K562 (cell line): ENCODE results near the gene WBP1. TPM values are rescaled to one million over a fixed set of nuclear protein-coding genes. Genes with fewer than 3 reads are reported as not detected.

ENCODE experiments used
- ATAC-seq: fragments of 200-7000 bp; cut with Tn5 transposase; 3 replicates; pipeline ENCODE4 v1.9.1; 2020; ENCODE audit warnings: moderate library complexity
- BruUV-seq: library from RNA; stranded (reverse); fragments of 400-500 nt; replicated peaks from 2 replicates; lab custom pipeline; 2021; lab: Mats Ljungman, UMichigan
- CTCF ChIA-PET: fragments of 300-600 bp; formaldehyde crosslinking; extraction: SDS; loops from one replicate; lab custom pipeline; 2021; ENCODE audit warnings: low intra/inter-chr PET ratio; lab: Yijun Ruan, JAX
- POLR2A ChIA-PET: fragments of 300-600, 350-650 bp; sonication (Branson Sonifier 250); formaldehyde crosslinking; extraction: SDS; loops from one replicate; lab custom pipeline; 2021; ENCODE audit warnings: antibody characterized with exemption, inconsistent platforms; lab: Yijun Ruan, JAX
- DNase-seq, 4 experiments: peaks; one replicate each; pipeline versions ENCODE4 v3.0.0 to v3.0.0-alpha.2; 2011 to 2018; ENCODE audit warnings: low spot score in 3 of 4, mixed read lengths in 3 of 4; ENCODE audit errors: extremely low read depth in 1 of 4
- FAIRE-seq: peaks from 2 replicates; lab custom pipeline; 2011; peaks lifted over from hg19 to GRCh38; lab: Jason Lieb, UNC
- H2AFZ ChIP-seq: 2 replicates; pipeline ENCODE4 v1.6.0; 2011; ENCODE audit warnings: low read depth, low read length, control low read depth, inconsistent platforms
- H3K27ac ChIP-seq: fragments of 200-600 bp; 3 replicates; pipeline ENCODE4 v1.8.0; 2011; ENCODE audit warnings: low read depth, mild to moderate bottlenecking, control low read depth, inconsistent platforms, low read length, moderate library complexity, mixed read lengths; ENCODE audit errors: extremely low read depth
- H3K27me3 ChIP-seq, 2 experiments: fragments of 300-600 bp in 1 of 2; 2 replicates in 1 of 2; 3 replicates in 1 of 2; pipeline versions ENCODE4 v1.6.0 to v1.8.0; 2011; ENCODE audit warnings: inconsistent platforms in 2 of 2, low read length in 2 of 2, mild to moderate bottlenecking in 1 of 2, mixed read lengths in 1 of 2, moderate library complexity in 1 of 2; ENCODE audit not compliant: control insufficient read depth in 2 of 2, insufficient read depth in 2 of 2
- H3K36me3 ChIP-seq: fragments of 300-600 bp; 3 replicates; pipeline ENCODE4 v1.8.0; 2011; ENCODE audit warnings: mild to moderate bottlenecking, low read length, inconsistent platforms; ENCODE audit not compliant: control insufficient read depth, insufficient read depth
- H3K4me1 ChIP-seq, 2 experiments: fragments of 200-600 bp in 1 of 2; replicated peaks in 1 of 2; 2 replicates in 1 of 2; 3 replicates in 1 of 2; pipeline versions ENCODE4 v1.5.1 to v1.8.0; 2011; ENCODE audit warnings: inconsistent platforms in 2 of 2, low read length in 2 of 2, mild to moderate bottlenecking in 1 of 2, mixed read lengths in 1 of 2, moderate library complexity in 1 of 2; ENCODE audit not compliant: control insufficient read depth in 2 of 2, insufficient read depth in 2 of 2
- H3K4me2 ChIP-seq: 2 replicates; pipeline ENCODE4 v1.6.1; 2011; ENCODE audit warnings: low read length, control low read depth, inconsistent platforms, mixed read lengths; ENCODE audit not compliant: insufficient read depth
- H3K4me3 ChIP-seq: fragments of 200-600 bp; sonication (generic), shearing (Covaris generic); 2 replicates; pipeline ENCODE4 v1.5.1; 2016; ENCODE audit warnings: control low read depth, inconsistent platforms
- H3K79me2 ChIP-seq: fragments of 200-600 bp; 3 replicates; pipeline ENCODE4 v1.8.0; 2011; ENCODE audit warnings: low read length, inconsistent platforms; ENCODE audit not compliant: control insufficient read depth, insufficient read depth
- H3K9ac ChIP-seq, 2 experiments: 2 replicates each; pipeline versions ENCODE4 v1.6.0 to v1.6.1; 2011; ENCODE audit warnings: low read depth in 2 of 2, low read length in 2 of 2, control low read depth in 1 of 2, inconsistent platforms in 1 of 2, mild to moderate bottlenecking in 1 of 2, mixed read lengths in 1 of 2; ENCODE audit not compliant: insufficient read depth in 1 of 2
- H3K9me1 ChIP-seq: one replicate; pipeline ENCODE4 v1.6.0; 2011; ENCODE audit warnings: inconsistent platforms, mild to moderate bottlenecking, low read length, moderate library complexity; ENCODE audit not compliant: control insufficient read depth, insufficient read depth
- H3K9me3 ChIP-seq: replicated peaks from 2 replicates; pipeline ENCODE4 v1.5.1; 2011; ENCODE audit warnings: low read depth, low read length, inconsistent platforms; ENCODE audit not compliant: control insufficient read depth, insufficient read depth
- H4K20me1 ChIP-seq: replicated peaks from 2 replicates; pipeline ENCODE4 v1.6.1; 2011; ENCODE audit warnings: low read length, inconsistent platforms, mixed read lengths; ENCODE audit not compliant: control insufficient read depth, insufficient read depth
- COPS2 ChIP-seq: fragments of 450-650 bp; conservative IDR thresholded peaks from 2 replicates; pipeline ENCODE4 v1.6.1; 2016; ENCODE audit warnings: mild to moderate bottlenecking, moderate library complexity
- FOXA3 ChIP-seq, 2 experiments: fragments of 450-650 bp in 1 of 2; sonication (generic) in 1 of 2; formaldehyde crosslinking; IDR thresholded peaks in 1 of 2; conservative IDR thresholded peaks in 1 of 2; 2 replicates each; pipeline versions ENCODE4 v1.4.0 to v1.8.0; 2020 to 2022; ENCODE audit warnings: mild to moderate bottlenecking in 2 of 2, missing genetic modification reagents in 1 of 2
- MEIS2 ChIP-seq: fragments of 450-650 bp; IDR thresholded peaks from 2 replicates; pipeline ENCODE4 v1.6.1; 2014; ENCODE audit warnings: mild to moderate bottlenecking; ENCODE audit not compliant: partially characterized antibody
- PTRF ChIP-seq: fragments of 450-650 bp; IDR thresholded peaks from 2 replicates; pipeline ENCODE4 v1.6.1; 2016; ENCODE audit warnings: mild to moderate bottlenecking, missing genetic modification characterization, missing compliant biosample characterization
- RBM17 ChIP-seq: fragments of 200-400 bp; formaldehyde crosslinking; IDR thresholded peaks from 2 replicates; pipeline ENCODE4 v1.6.1; 2017; ENCODE audit warnings: low read depth, mild to moderate bottlenecking, low read length, borderline replicate concordance
- SIN3A ChIP-seq, 2 experiments: fragments of 150-350 bp in 1 of 2; IDR thresholded peaks; 2 replicates each; pipeline ENCODE4 v1.6.1; 2011 to 2016; ENCODE audit warnings: borderline replicate concordance in 2 of 2, low read depth in 2 of 2, low read length in 2 of 2, mild to moderate bottlenecking in 2 of 2, moderate library complexity in 2 of 2; ENCODE audit not compliant: control insufficient read depth in 1 of 2
- YBX1 ChIP-seq: fragments of 450-650 bp; IDR thresholded peaks from 2 replicates; pipeline ENCODE4 v1.7.1; 2016; ENCODE audit warnings: mild to moderate bottlenecking
- ZNF146 ChIP-seq: IDR thresholded peaks from one replicate; pipeline ENCODE4 v1.6.1; 2018; ENCODE audit warnings: missing compliant biosample characterization; ENCODE audit not compliant: unreplicated experiment
- WGBS: fragments of 100-300 bp; shearing (Covaris generic); methylation state at CpG from one replicate; pipeline ENCODE4 v1.1.6; 2016; ENCODE audit warnings: low coverage, mixed read lengths; ENCODE audit not compliant: insufficient coverage; ENCODE audit errors: missing lambda C conversion rate; 5-methylcytosine and 5-hydroxymethylcytosine counted together
- in situ Hi-C: fragments of 300-500 bp; cut with MboI; formaldehyde crosslinking; loops from 4 replicates; pipeline ENCODE4 v1.15.0; 2018; ENCODE audit warnings: inconsistent platforms, mixed read lengths
- intact Hi-C: fragments of 100-400 bp; cut with micrococcal nuclease; formaldehyde crosslinking; loops from 2 replicates; pipeline ENCODE4 v1.14.2; 2022
- polyA plus RNA-seq, 8 experiments: library from polyadenylated mRNA; depleted of rRNA in 4 of 8; stranded (reverse) in 5 of 8; unstranded in 3 of 8; fragments of >200 nt; fragmentation: Nextera tagmentation in 2 of 8; fragmentation: Illumina TruSeq in 1 of 8; extraction: Ambion mirVana in 2 of 8; extraction: Trizol in 1 of 8; gene quantifications; 2 replicates each; pipeline versions ENCODE4 v1.2.1 to v1.2.3, GENCODE V29; 2011 to 2014; ENCODE audit warnings: inconsistent platforms in 1 of 8, missing spikeins in 1 of 8
- total RNA-seq, 7 experiments: library from RNA; depleted of rRNA in 6 of 7; stranded (reverse); fragments of >200 nt in 6 of 7; fragmentation: Illumina TruSeq in 2 of 7; extraction: Trizol in 2 of 7; gene quantifications; 2 replicates each; pipeline versions ENCODE4 v1.2.1 to v1.2.3, GENCODE V29; 2011 to 2021; ENCODE audit warnings: low replicate concordance in 1 of 7
- TF ChIP-seq, protein P1 (sequence below), 2 experiments: IDR thresholded peaks; 2 replicates each; pipeline ENCODE4 v1.6.1; 2012; ENCODE audit warnings: improper control_type of control experiment in 2 of 2, low read depth in 2 of 2, low read length in 2 of 2, borderline replicate concordance in 1 of 2

WBP1 gene
- total and polyA plus RNA-seq, 9 of the 15 experiments (the other 6 are each of a cell fraction or from before 2014, with no cell fraction given): 1.9 to 27.7 (median 14.2) TPM

- DNase-seq (peak; percentile 51 to 58 (median 56)), FAIRE-seq (no peak), ATAC-seq (peak; percentile 73)
- H3K9me3 ChIP-seq: no peaks in the 10 kb centered on the region
- H4K20me1 ChIP-seq: no peaks in the 10 kb centered on the region; the same call in 1 of the 2 replicates
- peaks cover 32% of the 10 kb centered on the region for H3K36me3 ChIP-seq
- in situ Hi-C loops (no loop called here), intact Hi-C loops (loop anchor here (2.0 kb wide), 2 partner anchors 27 to 47 kb away; partner anchors contain the start of genes AUP1, HTRA2 and INO80B)
- H3K79me2 ChIP-seq: peaks cover 32% of the 10 kb centered on the region
- no peaks in the 10 kb centered on the region for H3K9me1 ChIP-seq
- peak overlapping the region; percentile 100 for H2AFZ ChIP-seq
- peak overlapping the region; percentile 86 for H3K4me3 ChIP-seq
- WGBS: 5% methylated on average over 76 of the region's 80 CpGs
- H3K27me3 ChIP-seq: no peaks in the 10 kb centered on the region
- peaks cover 8 to 23% of the 10 kb centered on the region in 2 experiments; a peak in 4 of 5 replicates for H3K4me1 ChIP-seq
- ChIA-PET CTCF (interaction anchor here (0.7 to 2.0 kb wide), 3 partner anchors 27 to 106 kb away, joined by 3 to 12 read pairs (median 6); partner anchors contain the start of gene INO80B), POLR2A (interaction anchor here (0.6 to 3.9 kb wide), 15 partner anchors 9 to 276 kb away, joined by 3 to 28 read pairs (median 4); partner anchors contain the start of genes INO80B, MOGS, MRPL53 and WBP1)
- peak overlapping the region; percentile 83 to 93 for H3K9ac ChIP-seq
- H3K4me2 ChIP-seq: peak overlapping the region; percentile 99
- peak overlapping the region; percentile 92 for H3K27ac ChIP-seq
- TSS peak; percentile 74 for BruUV-seq
- TF ChIP-seq PTRF (tag): no peak
- peak; percentile 8 to 74; a peak in 1 of 4 replicates for TF ChIP-seq SIN3A (IDR thresholded peaks at IDR 0.05; ENCODE audit: borderline replicate concordance in 2 of 2, control insufficient read depth in 1 of 2, low read depth in 2 of 2, low read length in 2 of 2)
- no peak for TF ChIP-seq YBX1
- TF ChIP-seq FOXA3 (CRISPR knock-in tag; conservative IDR thresholded peaks at IDR 0.05 in 1 of 2, IDR thresholded peaks at IDR 0.05 in 1 of 2): peak in 1 of 2 experiments; percentile 5; a peak in 1 of 4 replicates
- TF ChIP-seq, protein P1, sequence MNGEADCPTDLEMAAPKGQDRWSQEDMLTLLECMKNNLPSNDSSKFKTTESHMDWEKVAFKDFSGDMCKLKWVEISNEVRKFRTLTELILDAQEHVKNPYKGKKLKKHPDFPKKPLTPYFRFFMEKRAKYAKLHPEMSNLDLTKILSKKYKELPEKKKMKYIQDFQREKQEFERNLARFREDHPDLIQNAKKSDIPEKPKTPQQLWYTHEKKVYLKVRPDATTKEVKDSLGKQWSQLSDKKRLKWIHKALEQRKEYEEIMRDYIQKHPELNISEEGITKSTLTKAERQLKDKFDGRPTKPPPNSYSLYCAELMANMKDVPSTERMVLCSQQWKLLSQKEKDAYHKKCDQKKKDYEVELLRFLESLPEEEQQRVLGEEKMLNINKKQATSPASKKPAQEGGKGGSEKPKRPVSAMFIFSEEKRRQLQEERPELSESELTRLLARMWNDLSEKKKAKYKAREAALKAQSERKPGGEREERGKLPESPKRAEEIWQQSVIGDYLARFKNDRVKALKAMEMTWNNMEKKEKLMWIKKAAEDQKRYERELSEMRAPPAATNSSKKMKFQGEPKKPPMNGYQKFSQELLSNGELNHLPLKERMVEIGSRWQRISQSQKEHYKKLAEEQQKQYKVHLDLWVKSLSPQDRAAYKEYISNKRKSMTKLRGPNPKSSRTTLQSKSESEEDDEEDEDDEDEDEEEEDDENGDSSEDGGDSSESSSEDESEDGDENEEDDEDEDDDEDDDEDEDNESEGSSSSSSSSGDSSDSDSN (IDR thresholded peaks at IDR 0.05; ENCODE audit: borderline replicate concordance in 1 of 2, low read depth in 2 of 2, low read length in 2 of 2): peak; percentile 20 to 64; a peak in 3 of 4 replicates
- TF ChIP-seq COPS2: no peak
- no peak for TF ChIP-seq MEIS2
- no peak for TF ChIP-seq RBM17
- peak; percentile 13 for TF ChIP-seq ZNF146 (CRISPR knock-in tag)
Observed at GRCh38 chr2:74481961-74482800, 23.9 kb downstream of the WBP1 start.
